ENCODE measurements around the gene ATXN1. TPM values are rescaled to one million over a fixed set of nuclear protein-coding genes. Genes with fewer than 3 reads are reported as not detected.

The ATXN1 gene
- total RNA-seq, 4 donors from 2014 or later: 42.4 to 74.9 (median 52.1) TPM

DNA sequence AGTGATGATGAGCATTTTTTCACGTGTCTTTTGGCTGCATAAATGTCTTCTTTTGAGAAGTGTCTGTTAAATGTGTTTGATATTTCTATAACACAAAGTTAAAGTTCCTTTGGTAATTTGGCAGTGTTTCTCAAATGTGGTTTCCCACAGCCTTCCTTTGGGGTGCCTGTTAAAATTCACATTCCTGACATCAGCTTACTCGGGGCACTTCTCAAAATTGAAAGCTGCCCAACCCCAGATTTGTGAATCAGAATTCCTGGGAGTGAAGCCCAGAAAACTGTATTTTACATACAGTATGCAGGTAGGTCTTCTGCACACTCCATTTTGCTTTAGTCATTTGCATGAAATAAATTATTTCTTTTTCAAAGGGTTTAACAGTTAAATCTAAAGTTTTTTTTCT, 315.0 kb downstream of the ATXN1 start:
- Histone ChIP-seq H3K9me3 (no peaks in the 10 kb centered on the region), H3K27ac (replicated peaks in 1 of 4) (no peak overlapping the region), H3K27me3 (no peaks in the 10 kb centered on the region), H3K4me1 (no peaks in the 10 kb centered on the region), H3K36me3 (no peaks in the 10 kb centered on the region), H3K4me3 (no peak overlapping the region)
- WGBS: 60% methylated on average over 2 of the region's 2 CpGs
- intact Hi-C loops (cut with DNase I): no loop called here
- no peak for DNase-seq (ENCODE audit: extremely low spot score)
- TF ChIP-seq, protein P1, sequence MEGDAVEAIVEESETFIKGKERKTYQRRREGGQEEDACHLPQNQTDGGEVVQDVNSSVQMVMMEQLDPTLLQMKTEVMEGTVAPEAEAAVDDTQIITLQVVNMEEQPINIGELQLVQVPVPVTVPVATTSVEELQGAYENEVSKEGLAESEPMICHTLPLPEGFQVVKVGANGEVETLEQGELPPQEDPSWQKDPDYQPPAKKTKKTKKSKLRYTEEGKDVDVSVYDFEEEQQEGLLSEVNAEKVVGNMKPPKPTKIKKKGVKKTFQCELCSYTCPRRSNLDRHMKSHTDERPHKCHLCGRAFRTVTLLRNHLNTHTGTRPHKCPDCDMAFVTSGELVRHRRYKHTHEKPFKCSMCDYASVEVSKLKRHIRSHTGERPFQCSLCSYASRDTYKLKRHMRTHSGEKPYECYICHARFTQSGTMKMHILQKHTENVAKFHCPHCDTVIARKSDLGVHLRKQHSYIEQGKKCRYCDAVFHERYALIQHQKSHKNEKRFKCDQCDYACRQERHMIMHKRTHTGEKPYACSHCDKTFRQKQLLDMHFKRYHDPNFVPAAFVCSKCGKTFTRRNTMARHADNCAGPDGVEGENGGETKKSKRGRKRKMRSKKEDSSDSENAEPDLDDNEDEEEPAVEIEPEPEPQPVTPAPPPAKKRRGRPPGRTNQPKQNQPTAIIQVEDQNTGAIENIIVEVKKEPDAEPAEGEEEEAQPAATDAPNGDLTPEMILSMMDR (IDR thresholded peaks at IDR 0.05): no peak
- TF ChIP-seq POLR2A (IDR thresholded peaks at IDR 0.05; ENCODE audit: low read depth) (no peak), POLR2AphosphoS5 (IDR thresholded peaks at IDR 0.05) (no peak), EP300 (IDR thresholded peaks at IDR 0.05) (no peak)

DNA sequence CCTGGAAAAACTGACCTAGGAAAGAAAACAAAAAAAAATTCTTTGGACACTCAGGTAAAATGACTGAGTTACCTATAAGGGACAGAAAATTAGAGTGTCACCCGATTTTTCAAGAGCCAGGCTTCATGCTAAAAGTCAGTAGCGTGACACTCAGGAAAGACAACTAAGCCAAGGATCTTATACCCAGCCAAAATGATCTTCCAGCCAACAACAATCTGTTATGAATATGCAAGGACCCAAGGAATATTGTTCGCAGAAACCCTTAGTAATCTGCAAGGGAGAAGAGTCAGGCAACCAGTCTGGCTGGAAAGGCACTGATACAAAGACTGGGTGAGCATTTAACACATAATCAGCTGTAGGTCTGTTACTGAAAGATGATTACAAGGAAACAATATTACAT, 319.2 kb downstream of the ATXN1 start:
- no peak for DNase-seq (ENCODE audit: extremely low spot score)
- H3K27ac ChIP-seq (replicated peaks in 1 of 4): no peak overlapping the region
- H3K36me3 ChIP-seq: no peaks in the 10 kb centered on the region
- intact Hi-C loops (cut with DNase I): no loop called here
- 94% methylated on average over 3 of the region's 3 CpGs for WGBS
- peaks cover 18 to 28% (median 19%) of the 10 kb centered on the region in 4 donors for H3K4me1 ChIP-seq
- no peaks in the 10 kb centered on the region for H3K27me3 ChIP-seq
- no peak overlapping the region for H3K4me3 ChIP-seq
- H3K9me3 ChIP-seq: no peaks in the 10 kb centered on the region
- TF ChIP-seq EP300 (IDR thresholded peaks at IDR 0.05) (no peak), POLR2AphosphoS5 (IDR thresholded peaks at IDR 0.05) (no peak), POLR2A (IDR thresholded peaks at IDR 0.05; ENCODE audit: low read depth) (no peak)
- TF ChIP-seq, protein P1 (IDR thresholded peaks at IDR 0.05): no peak

DNA sequence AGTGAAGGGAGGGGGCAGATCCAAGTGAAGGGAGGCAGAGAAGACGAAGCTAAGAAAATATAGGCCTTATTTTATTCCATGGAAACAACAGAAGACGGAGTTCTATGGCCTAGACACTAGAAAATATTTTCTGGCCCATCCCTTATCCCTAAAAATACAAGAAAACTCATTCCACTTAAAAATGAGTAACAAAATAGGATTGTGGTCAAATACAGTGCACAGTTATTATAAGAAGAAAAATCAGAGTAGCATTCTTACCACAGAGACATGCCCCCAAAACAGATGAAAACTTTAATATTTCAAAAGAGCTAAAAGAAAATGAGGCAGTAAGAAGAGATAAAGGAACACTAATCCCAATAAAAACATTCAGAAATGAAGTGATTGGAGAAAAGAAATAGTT, 320.0 kb downstream of the ATXN1 start:
- TF ChIP-seq EP300 (IDR thresholded peaks at IDR 0.05) (no peak), POLR2A (IDR thresholded peaks at IDR 0.05; ENCODE audit: low read depth) (no peak), POLR2AphosphoS5 (IDR thresholded peaks at IDR 0.05) (no peak)
- TF ChIP-seq, protein P1 (IDR thresholded peaks at IDR 0.05): no peak
- Histone ChIP-seq H3K4me1 (peaks cover 18 to 28% (median 19%) of the 10 kb centered on the region in 4 donors), H3K27ac (replicated peaks in 1 of 4) (no peak overlapping the region), H3K36me3 (no peaks in the 10 kb centered on the region), H3K4me3 (no peak overlapping the region), H3K9me3 (no peaks in the 10 kb centered on the region), H3K27me3 (no peaks in the 10 kb centered on the region)
- intact Hi-C loops (cut with DNase I): no loop called here
- DNase-seq (ENCODE audit: extremely low spot score): no peak
- WGBS: 92% methylated on average over 2 of the region's 2 CpGs

DNA sequence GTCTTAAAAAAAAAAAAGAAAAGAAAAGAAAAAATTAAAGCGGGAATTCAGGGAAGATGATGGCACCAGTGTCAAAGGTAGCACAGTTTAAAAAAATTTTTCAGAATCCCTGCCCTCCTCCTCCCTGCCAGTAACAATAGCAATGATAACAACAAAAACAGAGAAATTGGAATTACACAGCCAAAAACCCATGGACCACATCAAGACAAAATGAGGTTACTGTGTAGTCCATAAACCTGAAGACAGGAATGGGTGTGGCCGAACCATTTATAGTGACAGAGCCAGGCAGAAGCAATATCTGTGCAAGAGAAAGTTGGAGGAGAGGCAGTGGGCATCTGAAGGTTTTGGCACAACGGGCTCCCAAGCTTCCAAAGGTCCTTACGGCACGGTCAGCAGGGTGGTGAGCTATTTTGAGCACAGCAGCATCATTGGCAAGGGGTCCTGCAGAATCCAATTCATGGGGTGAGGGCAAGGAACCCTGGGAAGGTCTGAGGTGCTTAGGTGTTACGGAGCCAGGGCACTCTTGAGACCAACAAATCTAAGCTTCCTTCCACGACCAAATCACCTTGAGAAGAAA, 320.5 kb downstream of the ATXN1 start:
- intact Hi-C loops (cut with DNase I): no loop called here
- 93% methylated on average over 7 of the region's 7 CpGs for WGBS
- no peaks in the 10 kb centered on the region for H3K27me3 ChIP-seq
- H3K27ac ChIP-seq (replicated peaks in 1 of 4): no peak overlapping the region
- H3K36me3 ChIP-seq: no peaks in the 10 kb centered on the region
- TF ChIP-seq POLR2A (IDR thresholded peaks at IDR 0.05; ENCODE audit: low read depth) (no peak), POLR2AphosphoS5 (IDR thresholded peaks at IDR 0.05) (no peak), EP300 (IDR thresholded peaks at IDR 0.05) (no peak)
- TF ChIP-seq, protein P1 (IDR thresholded peaks at IDR 0.05): no peak
- H3K4me1 ChIP-seq: peaks cover 18 to 28% (median 19%) of the 10 kb centered on the region in 4 donors
- H3K4me3 ChIP-seq: no peak overlapping the region
- no peaks in the 10 kb centered on the region for H3K9me3 ChIP-seq
- DNase-seq (ENCODE audit: extremely low spot score): no peak
